DMS153 treated with DMSO at 0.1 percent for 48 hours (cell line): ENCODE data around the gene TTC3.

Experiments used
- DNase-seq: peaks from one replicate; lab custom pipeline; 2025; ENCODE audit not compliant: unreplicated experiment; lab: John Stamatoyannopoulos, UW

Gene TTC3

GRCh38 chr21:37061926-37062592 lies 11.0 kb upstream of the TTC3 start:
- no peak for DNase-seq

- no peak for DNase-seq
These were observed 10.5 kb upstream of the TTC3 start for GRCh38 chr21:37062593-37062935.

- no peak for DNase-seq
These were observed 9.6 kb upstream of the TTC3 start for GRCh38 chr21:37063433-37063832.

- no peak for DNase-seq
These were observed 8.2 kb upstream of the TTC3 start for GRCh38 chr21:37064841-37065240.

- DNase-seq, result no peak
These were observed 7.4 kb upstream of the TTC3 start for GRCh38 chr21:37065561-37066177.

GRCh38 chr21:37071561-37072273 lies 1.3 kb upstream of the TTC3 start:
- DNase-seq, result no peak

GRCh38 chr21:37072274-37072987 lies 623 bp upstream of the TTC3 start:
- peak; percentile 67 for DNase-seq

- DNase-seq, result no peak
These were observed 553 bp downstream of the TTC3 start for GRCh38 chr21:37073417-37074196.

- peak; percentile 20 for DNase-seq
These were observed 1.1 kb downstream of the TTC3 start for GRCh38 chr21:37074197-37074510.

- DNase-seq, result no peak
These were observed 1.5 kb downstream of the TTC3 start for GRCh38 chr21:37074546-37074945.

- no peak for DNase-seq
These were observed 2.2 kb downstream of the TTC3 start for GRCh38 chr21:37075214-37075770.

- no peak for DNase-seq
These were observed 3.2 kb downstream of the TTC3 start for GRCh38 chr21:37076087-37076850.

- no peak for DNase-seq
These were observed 4.3 kb downstream of the TTC3 start for GRCh38 chr21:37077403-37077802.

- DNase-seq, result no peak
These were observed 6.3 kb downstream of the TTC3 start for GRCh38 chr21:37079211-37079824.

GRCh38 chr21:37082375-37082774 lies 9.3 kb downstream of the TTC3 start:
- DNase-seq, result no peak

GRCh38 chr21:37082856-37083528 lies 9.9 kb downstream of the TTC3 start:
- DNase-seq, result no peak

- DNase-seq, result no peak
These were observed 12.7 kb downstream of the TTC3 start for GRCh38 chr21:37085726-37086125.

- no peak for DNase-seq
These were observed 14.1 kb downstream of the TTC3 start for GRCh38 chr21:37087188-37087587.

GRCh38 chr21:37088186-37088735 lies 15.2 kb downstream of the TTC3 start:
- no peak for DNase-seq
